ENCODE results near the gene IQCE. TPM values are rescaled to one million over a fixed set of nuclear protein-coding genes. Genes with fewer than 3 reads are reported as not detected.

The IQCE gene
- total and polyA plus RNA-seq, 10 of the 15 experiments (the other 5 are each of a cell fraction or from before 2014, with no cell fraction given): 0.37 to 8.1 (median 3.7) TPM

DNA sequence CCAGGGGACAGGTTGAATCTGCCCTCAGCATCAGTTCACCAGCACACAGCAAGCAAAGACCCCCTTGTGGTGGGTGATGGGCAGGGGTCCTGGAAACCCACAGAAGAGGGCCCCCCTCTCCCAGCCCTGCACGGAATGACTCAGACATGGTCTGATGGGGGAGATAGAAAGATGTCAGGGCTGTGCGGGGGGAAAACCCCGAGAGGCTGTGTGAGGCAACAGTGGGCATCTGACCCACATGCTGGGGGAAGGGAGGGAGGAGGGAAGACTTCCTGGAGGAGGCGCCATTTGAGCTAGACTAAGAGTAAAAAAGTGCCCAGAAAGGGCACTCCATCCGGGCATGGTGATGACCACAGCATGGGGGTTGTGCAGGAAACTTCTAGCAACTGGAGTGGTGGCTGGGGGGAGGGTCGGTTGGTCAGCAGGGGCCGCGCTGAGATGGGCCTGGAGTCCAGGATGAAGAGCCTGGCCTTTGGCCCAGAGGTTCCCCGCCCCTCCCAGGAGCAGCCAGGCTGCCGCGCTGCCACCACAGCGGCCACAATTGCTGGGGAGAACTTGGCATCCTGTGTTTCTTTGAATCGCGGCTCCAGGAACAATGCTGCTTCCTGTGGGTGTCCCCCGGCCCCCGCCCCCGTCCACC lies 36.7 kb upstream of the IQCE start (continued):
- TF ChIP-seq BCLAF1 (IDR thresholded peaks at IDR 0.05) (no peak), ATF3 (IDR thresholded peaks at IDR 0.05; ENCODE audit: borderline replicate concordance, extremely low read depth, low read depth, low read length) (no peak), IKZF2 (IDR thresholded peaks at IDR 0.05) (0 out of 4 replicates have a peak, but pooled peaks have one; percentile 13 to 36), SMC3 (IDR thresholded peaks at IDR 0.05; ENCODE audit: borderline replicate concordance, low read length) (no peak), BHLHE40 (IDR thresholded peaks at IDR 0.05; ENCODE audit: borderline replicate concordance in 1 of 2, low read depth in 2 of 2, low read length in 1 of 2) (peak in 1 of 2 experiments; percentile 27; a peak in 1 of 4 replicates), ETV6 (conservative IDR thresholded peaks at IDR 0.05 in 1 of 2, IDR thresholded peaks at IDR 0.05 in 1 of 2; ENCODE audit: borderline replicate concordance in 1 of 2, low read depth in 1 of 2) (no peak), CEBPB (IDR thresholded peaks at IDR 0.05; ENCODE audit: borderline replicate concordance in 1 of 2, low read depth in 2 of 2, low read length in 2 of 2) (peak in 1 of 2 experiments; percentile 51; a peak in 1 of 4 replicates), POLR2A (IDR thresholded peaks at IDR 0.05; ENCODE audit: low read depth, low read length) (no peak), NBN (IDR thresholded peaks at IDR 0.05) (peak; percentile 37; the same call in 1 of the 2 replicates), SREBF2 (IDR thresholded peaks at IDR 0.05; ENCODE audit: low read length) (no peak), TCF3 (IDR thresholded peaks at IDR 0.05; ENCODE audit: borderline replicate concordance, insufficient read depth, low read depth, low read length) (no peak), ESRRA (IDR thresholded peaks at IDR 0.05; ENCODE audit: low read length) (no peak)
- TF ChIP-seq, protein P1, sequence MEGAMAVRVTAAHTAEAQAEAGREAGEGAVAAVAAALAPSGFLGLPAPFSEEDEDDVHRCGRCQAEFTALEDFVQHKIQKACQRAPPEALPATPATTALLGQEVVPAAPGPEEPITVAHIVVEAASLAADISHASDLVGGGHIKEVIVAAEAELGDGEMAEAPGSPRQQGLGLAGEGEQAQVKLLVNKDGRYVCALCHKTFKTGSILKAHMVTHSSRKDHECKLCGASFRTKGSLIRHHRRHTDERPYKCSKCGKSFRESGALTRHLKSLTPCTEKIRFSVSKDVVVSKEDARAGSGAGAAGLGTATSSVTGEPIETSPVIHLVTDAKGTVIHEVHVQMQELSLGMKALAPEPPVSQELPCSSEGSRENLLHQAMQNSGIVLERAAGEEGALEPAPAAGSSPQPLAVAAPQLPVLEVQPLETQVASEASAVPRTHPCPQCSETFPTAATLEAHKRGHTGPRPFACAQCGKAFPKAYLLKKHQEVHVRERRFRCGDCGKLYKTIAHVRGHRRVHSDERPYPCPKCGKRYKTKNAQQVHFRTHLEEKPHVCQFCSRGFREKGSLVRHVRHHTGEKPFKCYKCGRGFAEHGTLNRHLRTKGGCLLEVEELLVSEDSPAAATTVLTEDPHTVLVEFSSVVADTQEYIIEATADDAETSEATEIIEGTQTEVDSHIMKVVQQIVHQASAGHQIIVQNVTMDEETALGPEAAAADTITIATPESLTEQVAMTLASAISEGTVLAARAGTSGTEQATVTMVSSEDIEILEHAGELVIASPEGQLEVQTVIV (IDR thresholded peaks at IDR 0.05; ENCODE audit: borderline replicate concordance, partially characterized antibody): no peak
- TF ChIP-seq, protein P2, sequence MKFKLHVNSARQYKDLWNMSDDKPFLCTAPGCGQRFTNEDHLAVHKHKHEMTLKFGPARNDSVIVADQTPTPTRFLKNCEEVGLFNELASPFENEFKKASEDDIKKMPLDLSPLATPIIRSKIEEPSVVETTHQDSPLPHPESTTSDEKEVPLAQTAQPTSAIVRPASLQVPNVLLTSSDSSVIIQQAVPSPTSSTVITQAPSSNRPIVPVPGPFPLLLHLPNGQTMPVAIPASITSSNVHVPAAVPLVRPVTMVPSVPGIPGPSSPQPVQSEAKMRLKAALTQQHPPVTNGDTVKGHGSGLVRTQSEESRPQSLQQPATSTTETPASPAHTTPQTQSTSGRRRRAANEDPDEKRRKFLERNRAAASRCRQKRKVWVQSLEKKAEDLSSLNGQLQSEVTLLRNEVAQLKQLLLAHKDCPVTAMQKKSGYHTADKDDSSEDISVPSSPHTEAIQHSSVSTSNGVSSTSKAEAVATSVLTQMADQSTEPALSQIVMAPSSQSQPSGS (IDR thresholded peaks at IDR 0.05; ENCODE audit: low read length): no peak
- TF ChIP-seq, protein P3, sequence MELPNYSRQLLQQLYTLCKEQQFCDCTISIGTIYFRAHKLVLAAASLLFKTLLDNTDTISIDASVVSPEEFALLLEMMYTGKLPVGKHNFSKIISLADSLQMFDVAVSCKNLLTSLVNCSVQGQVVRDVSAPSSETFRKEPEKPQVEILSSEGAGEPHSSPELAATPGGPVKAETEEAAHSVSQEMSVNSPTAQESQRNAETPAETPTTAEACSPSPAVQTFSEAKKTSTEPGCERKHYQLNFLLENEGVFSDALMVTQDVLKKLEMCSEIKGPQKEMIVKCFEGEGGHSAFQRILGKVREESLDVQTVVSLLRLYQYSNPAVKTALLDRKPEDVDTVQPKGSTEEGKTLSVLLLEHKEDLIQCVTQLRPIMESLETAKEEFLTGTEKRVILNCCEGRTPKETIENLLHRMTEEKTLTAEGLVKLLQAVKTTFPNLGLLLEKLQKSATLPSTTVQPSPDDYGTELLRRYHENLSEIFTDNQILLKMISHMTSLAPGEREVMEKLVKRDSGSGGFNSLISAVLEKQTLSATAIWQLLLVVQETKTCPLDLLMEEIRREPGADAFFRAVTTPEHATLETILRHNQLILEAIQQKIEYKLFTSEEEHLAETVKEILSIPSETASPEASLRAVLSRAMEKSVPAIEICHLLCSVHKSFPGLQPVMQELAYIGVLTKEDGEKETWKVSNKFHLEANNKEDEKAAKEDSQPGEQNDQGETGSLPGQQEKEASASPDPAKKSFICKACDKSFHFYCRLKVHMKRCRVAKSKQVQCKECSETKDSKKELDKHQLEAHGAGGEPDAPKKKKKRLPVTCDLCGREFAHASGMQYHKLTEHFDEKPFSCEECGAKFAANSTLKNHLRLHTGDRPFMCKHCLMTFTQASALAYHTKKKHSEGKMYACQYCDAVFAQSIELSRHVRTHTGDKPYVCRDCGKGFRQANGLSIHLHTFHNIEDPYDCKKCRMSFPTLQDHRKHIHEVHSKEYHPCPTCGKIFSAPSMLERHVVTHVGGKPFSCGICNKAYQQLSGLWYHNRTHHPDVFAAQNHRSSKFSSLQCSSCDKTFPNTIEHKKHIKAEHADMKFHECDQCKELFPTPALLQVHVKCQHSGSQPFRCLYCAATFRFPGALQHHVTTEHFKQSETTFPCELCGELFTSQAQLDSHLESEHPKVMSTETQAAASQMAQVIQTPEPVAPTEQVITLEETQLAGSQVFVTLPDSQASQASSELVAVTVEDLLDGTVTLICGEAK (IDR thresholded peaks at IDR 0.05; ENCODE audit: borderline replicate concordance): no peak
- TF ChIP-seq, protein P4, sequence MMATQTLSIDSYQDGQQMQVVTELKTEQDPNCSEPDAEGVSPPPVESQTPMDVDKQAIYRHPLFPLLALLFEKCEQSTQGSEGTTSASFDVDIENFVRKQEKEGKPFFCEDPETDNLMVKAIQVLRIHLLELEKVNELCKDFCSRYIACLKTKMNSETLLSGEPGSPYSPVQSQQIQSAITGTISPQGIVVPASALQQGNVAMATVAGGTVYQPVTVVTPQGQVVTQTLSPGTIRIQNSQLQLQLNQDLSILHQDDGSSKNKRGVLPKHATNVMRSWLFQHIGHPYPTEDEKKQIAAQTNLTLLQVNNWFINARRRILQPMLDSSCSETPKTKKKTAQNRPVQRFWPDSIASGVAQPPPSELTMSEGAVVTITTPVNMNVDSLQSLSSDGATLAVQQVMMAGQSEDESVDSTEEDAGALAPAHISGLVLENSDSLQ (IDR thresholded peaks at IDR 0.05): no peak
